Aorta (tissue), 5 donors: ENCODE results near the gene MLN. TPM values are rescaled to one million over a fixed set of nuclear protein-coding genes. Genes with fewer than 3 reads are reported as not detected.

Experiments used
- ATAC-seq: fragments of 200-7000 bp; cut with Tn5 transposase; one replicate; pipeline ENCODE4 v1.9.1; 2022; ENCODE audit warnings: moderate library complexity; ENCODE audit not compliant: low FRiP score
- DNase-seq, 2 donors: peaks; one replicate each; pipeline ENCODE4 v3.0.0-alpha.2; 2020
- H3K27ac ChIP-seq, 2 donors: one replicate each; pipeline ENCODE4 v1.5.1; 2013; ENCODE audit warnings: low read length in 2 of 2, mild to moderate bottlenecking in 2 of 2, moderate library complexity in 2 of 2, control low read depth in 1 of 2, inconsistent platforms in 1 of 2, low read depth in 1 of 2
- H3K27me3 ChIP-seq, 2 donors: one replicate each; pipeline ENCODE4 v1.6.1; 2013; ENCODE audit warnings: control low read depth in 1 of 2, low read length in 1 of 2, mild to moderate bottlenecking in 1 of 2, moderate library complexity in 1 of 2; ENCODE audit not compliant: insufficient read depth in 2 of 2, control insufficient read depth in 1 of 2
- H3K36me3 ChIP-seq, 2 donors: one replicate each; pipeline ENCODE4 v1.6.1; 2013; ENCODE audit warnings: control low read depth in 1 of 2, low read length in 1 of 2, mild to moderate bottlenecking in 1 of 2; ENCODE audit not compliant: insufficient read depth in 2 of 2, control insufficient read depth in 1 of 2
- H3K4me1 ChIP-seq, 2 donors: one replicate each; pipeline ENCODE4 v1.6.1; 2013; ENCODE audit warnings: low read length in 2 of 2, control low read depth in 1 of 2, mild to moderate bottlenecking in 1 of 2, moderate library complexity in 1 of 2; ENCODE audit not compliant: insufficient read depth in 2 of 2, control insufficient read depth in 1 of 2
- H3K4me3 ChIP-seq, 2 donors: one replicate each; pipeline ENCODE4 v1.5.1; 2013; ENCODE audit warnings: low read length in 2 of 2, control low read depth in 1 of 2, mild to moderate bottlenecking in 1 of 2
- H3K9me3 ChIP-seq: one replicate; pipeline ENCODE4 v1.6.1; 2013; ENCODE audit warnings: mild to moderate bottlenecking, low read length; ENCODE audit not compliant: control insufficient read depth
- whole genome bisulfite sequencing, 2 donors: extraction: QIAGEN DNeasy Blood & Tissue Kit; methylation state at CpG; one replicate each; pipeline ENCODE4 v1.1.7; 2013; 5-methylcytosine and 5-hydroxymethylcytosine counted together
- intact Hi-C, 2 donors: fragments of 100-400 bp; cut with DNase I; formaldehyde crosslinking; loops; one replicate each; pipeline versions ENCODE4 v1.14.2 to v1.15.0; 2022
- polyA plus RNA-seq, 2 donors: library from polyadenylated mRNA; stranded (reverse); fragments of 200-250 nt; gene quantifications; one replicate each; pipeline ENCODE4 v1.2.3, GENCODE V29; 2013
- total RNA-seq, 2 donors: library from RNA; stranded (reverse); fragmentation: NEBNext Ultra II Directional; extraction: Animal tissue kit (Norgen Biotek cat#: 25700); gene quantifications; one replicate each; pipeline ENCODE4 v1.2.1, GENCODE V29; 2021
- donor health status: healthy with polysubstance abuse.
- donor health status: Bipolar disorder and iron deficiency.
- donor health status: DM: no; HTN: no; CAD: no.
- donor health status: DM: no; HTN: no; CAD: no.
- donor health status: DM: yes; HTN: yes; CAD: no.

The MLN gene
- total and polyA plus RNA-seq, 4 donors: 2.6 TPM; not detected in 3

GRCh38 chr6:33776186-33776585, 27.6 kb downstream of the MLN start:
- 94 to 95% methylated on average over 4 of the region's 4 CpGs for WGBS, 2 donors
- ATAC-seq (no peak), DNase-seq (no peak)
- no peaks in the 10 kb centered on the region for H3K9me3 ChIP-seq
- intact Hi-C loops: no loop called here
- H3K4me1 ChIP-seq: no peaks in the 10 kb centered on the region
- H3K27ac ChIP-seq: no peak overlapping the region
- H3K27me3 ChIP-seq: no peaks in the 10 kb centered on the region
- H3K4me3 ChIP-seq: no peak overlapping the region
- H3K36me3 ChIP-seq: peaks cover 19 to 20% of the 10 kb centered on the region in 2 donors

- ATAC-seq (no peak), DNase-seq (no peak)
- H3K4me3 ChIP-seq: no peak overlapping the region
- WGBS, 2 donors: 98 to 99% methylated on average over 3 of the region's 3 CpGs
- intact Hi-C loops: loop anchor here in 1 of 2 donors (5.0 kb wide), 1 partner anchor 378 kb away; no protein-coding TSS in a partner anchor
- H3K36me3 ChIP-seq: peaks cover 18 to 19% of the 10 kb centered on the region in 2 donors
- no peaks in the 10 kb centered on the region for H3K9me3 ChIP-seq
- no peak overlapping the region for H3K27ac ChIP-seq
- no peaks in the 10 kb centered on the region for H3K4me1 ChIP-seq
- no peaks in the 10 kb centered on the region for H3K27me3 ChIP-seq
Observed at GRCh38 chr6:33774774-33775173, 29.0 kb downstream of the MLN start.

- Histone ChIP-seq H3K4me1 (no peaks in the 10 kb centered on the region), H3K27me3 (no peaks in the 10 kb centered on the region), H3K9me3 (no peaks in the 10 kb centered on the region), H3K4me3 (no peak overlapping the region), H3K27ac (no peak overlapping the region), H3K36me3 (peaks cover 18 to 19% of the 10 kb centered on the region in 2 donors)
- 76 to 77% methylated on average over 6 of the region's 6 CpGs for WGBS, 2 donors
- ATAC-seq (no peak), DNase-seq (no peak)
- intact Hi-C loops: loop anchor here in 1 of 2 donors (5.0 kb wide), 1 partner anchor 379 kb away; no protein-coding TSS in a partner anchor
Observed at GRCh38 chr6:33772902-33773472, 30.8 kb downstream of the MLN start.

- peak overlapping the region in 1 of 2 donors; percentile 19 for H3K27ac ChIP-seq
- no peaks in the 10 kb centered on the region for H3K4me1 ChIP-seq
- peaks cover 13 to 15% of the 10 kb centered on the region in 2 donors for H3K36me3 ChIP-seq
- H3K4me3 ChIP-seq: no peak overlapping the region
- ATAC-seq: no peak
- 76 to 78% methylated on average over 24 of the region's 24 CpGs for WGBS, 2 donors
- H3K9me3 ChIP-seq: no peaks in the 10 kb centered on the region
- no peaks in the 10 kb centered on the region for H3K27me3 ChIP-seq
- intact Hi-C loops: loop anchor here in 1 of 2 donors (5.0 kb wide), 1 partner anchor 380 kb away; no protein-coding TSS in a partner anchor
- no peak for DNase-seq
Observed at GRCh38 chr6:33772082-33772830, 31.5 kb downstream of the MLN start.

GRCh38 chr6:33771146-33772081, 32.4 kb downstream of the MLN start:
- no peaks in the 10 kb centered on the region for H3K9me3 ChIP-seq
- DNase-seq (peak; percentile 80 to 91), ATAC-seq (peak; percentile 93)
- WGBS, 2 donors: 5 to 9% methylated on average over 46 to 47 of the region's 47 CpGs
- peaks cover 6 to 7% of the 10 kb centered on the region in 2 donors for H3K36me3 ChIP-seq
- no peak overlapping the region for H3K4me3 ChIP-seq
- intact Hi-C loops: loop anchor here in 1 of 2 donors (5.0 kb wide), 1 partner anchor 381 kb away; no protein-coding TSS in a partner anchor
- H3K27ac ChIP-seq: peak overlapping the region; percentile 20 to 66
- no peaks in the 10 kb centered on the region for H3K27me3 ChIP-seq
- no peaks in the 10 kb centered on the region for H3K4me1 ChIP-seq

GRCh38 chr6:33770833-33771145, 33.0 kb downstream of the MLN start:
- H3K9me3 ChIP-seq: no peaks in the 10 kb centered on the region
- no peak overlapping the region for H3K4me3 ChIP-seq
- DNase-seq (no peak), ATAC-seq (no peak)
- intact Hi-C loops: loop anchor here in 1 of 2 donors (5.0 kb wide), 1 partner anchor 382 kb away; no protein-coding TSS in a partner anchor
- no peaks in the 10 kb centered on the region for H3K4me1 ChIP-seq
- H3K27ac ChIP-seq: peak overlapping the region; percentile 20 to 66
- WGBS, 2 donors: 24 to 28% methylated on average over 3 of the region's 3 CpGs
- H3K36me3 ChIP-seq: peaks cover 3 to 4% of the 10 kb centered on the region in 2 donors
- H3K27me3 ChIP-seq: no peaks in the 10 kb centered on the region

GRCh38 chr6:33770124-33770832, 33.5 kb downstream of the MLN start:
- WGBS, 2 donors: 12 to 15% methylated on average over 14 of the region's 14 CpGs
- ATAC-seq: no peak

More at GRCh38 chr6:33770124-33770832, 33.5 kb downstream of the MLN start:
- no peaks in the 10 kb centered on the region for H3K4me1 ChIP-seq
- no peaks in the 10 kb centered on the region for H3K27me3 ChIP-seq
- H3K36me3 ChIP-seq: peaks cover 0 to 1% of the 10 kb centered on the region in 2 donors
- intact Hi-C loops: loop anchor here in 1 of 2 donors (5.0 kb wide), 1 partner anchor 382 kb away; no protein-coding TSS in a partner anchor
- H3K27ac ChIP-seq: peak overlapping the region; percentile 20 to 66
- no peaks in the 10 kb centered on the region for H3K9me3 ChIP-seq
- H3K4me3 ChIP-seq: no peak overlapping the region
- no peak for DNase-seq
